Thyroid gland (tissue), 4 donors: ENCODE data around the gene CDH6.

ENCODE experiments used
- CTCF ChIP-seq, 6 experiments: fragments of 200-600 bp in 3 of 6; fragments of 450-650 bp in 3 of 6; sonication (generic) in 3 of 6; IDR thresholded peaks; one replicate each; pipeline ENCODE4 v1.5.1; 2016 to 2019; ENCODE audit warnings: antibody characterized with exemption in 6 of 6, mild to moderate bottlenecking in 2 of 6, inconsistent platforms in 1 of 6, moderate library complexity in 1 of 6
- POLR2A ChIP-seq, 2 donors: fragments of 450-650 bp; IDR thresholded peaks; one replicate each; pipeline ENCODE4 v1.6.1; 2017; ENCODE audit warnings: antibody characterized with exemption in 2 of 2, mild to moderate bottlenecking in 2 of 2, moderate library complexity in 1 of 2

- TF ChIP-seq CTCF (IDR thresholded peaks at IDR 0.05) (no peak), POLR2A (IDR thresholded peaks at IDR 0.05) (no peak)
Observed at GRCh38 chr5:31214229-31214628, 20.7 kb downstream of the CDH6 start.
